Thymus (tissue), 11 donors: ENCODE data around the gene DMKN. TPM values are rescaled to one million over a fixed set of nuclear protein-coding genes. Genes with fewer than 3 reads are reported as not detected.

Source experiments
- DNase-seq, 9 donors: peaks; one replicate each; pipeline ENCODE4 v3.0.0-alpha.2; 2013; ENCODE audit warnings: low spot score in 9 of 9, low read depth in 6 of 9, missing footprints in 1 of 9
- H3K27ac ChIP-seq, 2 donors: one replicate each; pipeline ENCODE4 v1.5.1; 2013; ENCODE audit warnings: control low read depth in 1 of 2, low read depth in 1 of 2, low read length in 1 of 2, mild to moderate bottlenecking in 1 of 2, moderate library complexity in 1 of 2
- H3K27me3 ChIP-seq, 2 donors: one replicate each; pipeline ENCODE4 v1.5.1; 2013; ENCODE audit warnings: low read length in 1 of 2; ENCODE audit not compliant: control insufficient read depth in 2 of 2, insufficient read depth in 1 of 2
- H3K36me3 ChIP-seq, 2 donors: one replicate each; pipeline ENCODE4 v1.5.1; 2013; ENCODE audit warnings: low read length in 1 of 2, mild to moderate bottlenecking in 1 of 2, moderate library complexity in 1 of 2; ENCODE audit not compliant: control insufficient read depth in 2 of 2, insufficient read depth in 2 of 2
- H3K4me1 ChIP-seq, 2 donors: one replicate each; pipeline ENCODE4 v1.5.1; 2013; ENCODE audit warnings: low read length in 2 of 2; ENCODE audit not compliant: control insufficient read depth in 2 of 2, insufficient read depth in 2 of 2
- H3K4me3 ChIP-seq, 2 donors: one replicate each; pipeline ENCODE4 v1.5.1; 2013; ENCODE audit warnings: low read length in 2 of 2, control low read depth in 1 of 2, mild to moderate bottlenecking in 1 of 2
- H3K9me3 ChIP-seq, 2 donors: one replicate each; pipeline ENCODE4 v1.5.1; 2013; ENCODE audit warnings: low read length in 1 of 2, mild to moderate bottlenecking in 1 of 2; ENCODE audit not compliant: control insufficient read depth in 2 of 2, insufficient read depth in 1 of 2
- WGBS: extraction: QIAGEN DNeasy Blood & Tissue Kit; methylation state at CpG from one replicate; pipeline ENCODE4 v1.1.7; 2013; 5-methylcytosine and 5-hydroxymethylcytosine counted together
- polyA plus RNA-seq: library from polyadenylated mRNA; stranded (reverse); fragments of 200-250 nt; gene quantifications from one replicate; pipeline ENCODE4 v1.2.3, GENCODE V29; 2013
- total RNA-seq: library from RNA; stranded (reverse); fragments of 120-200 nt; gene quantifications from one replicate; pipeline ENCODE4 v1.2.4, GENCODE V29; 2013
- donor health status: healthy.

The DMKN gene
- total and polyA plus RNA-seq, 2 donors, result 23.2 to 175 TPM

DNA sequence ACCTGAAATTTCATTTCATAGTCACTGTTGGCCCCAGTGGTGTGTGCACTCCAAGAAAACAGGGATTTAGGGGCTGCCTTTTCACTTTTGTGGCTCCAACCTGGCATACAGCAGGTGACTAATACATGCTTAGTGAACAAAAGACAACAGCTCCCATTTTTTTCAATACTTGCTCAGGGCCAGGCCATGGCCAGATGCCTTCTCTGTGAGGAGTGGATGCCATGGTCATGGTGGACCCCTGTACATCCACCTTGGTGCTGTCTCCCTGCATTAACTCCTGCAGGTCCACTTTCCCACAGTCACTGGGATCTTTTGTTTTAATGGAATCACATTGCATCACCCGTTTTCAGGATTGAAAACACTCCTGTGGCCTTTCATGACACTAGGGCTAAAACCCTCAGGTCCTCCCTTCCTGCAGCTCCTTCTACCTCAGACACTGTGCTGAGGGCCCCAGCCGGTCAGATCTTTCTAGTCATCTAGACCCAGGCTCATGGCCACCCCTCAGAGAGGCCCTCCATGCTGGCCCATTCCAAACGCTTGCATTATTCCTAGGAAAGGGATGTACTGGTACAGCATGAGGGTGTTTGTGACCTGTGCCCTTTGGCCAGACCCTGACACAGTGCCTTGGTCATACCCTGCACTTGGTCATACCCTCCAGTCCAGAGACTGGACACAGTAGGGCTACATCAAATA lies 30.8 kb upstream of the DMKN start:
- Histone ChIP-seq H3K27ac (no peak overlapping the region), H3K9me3 (no peaks in the 10 kb centered on the region)

DNA sequence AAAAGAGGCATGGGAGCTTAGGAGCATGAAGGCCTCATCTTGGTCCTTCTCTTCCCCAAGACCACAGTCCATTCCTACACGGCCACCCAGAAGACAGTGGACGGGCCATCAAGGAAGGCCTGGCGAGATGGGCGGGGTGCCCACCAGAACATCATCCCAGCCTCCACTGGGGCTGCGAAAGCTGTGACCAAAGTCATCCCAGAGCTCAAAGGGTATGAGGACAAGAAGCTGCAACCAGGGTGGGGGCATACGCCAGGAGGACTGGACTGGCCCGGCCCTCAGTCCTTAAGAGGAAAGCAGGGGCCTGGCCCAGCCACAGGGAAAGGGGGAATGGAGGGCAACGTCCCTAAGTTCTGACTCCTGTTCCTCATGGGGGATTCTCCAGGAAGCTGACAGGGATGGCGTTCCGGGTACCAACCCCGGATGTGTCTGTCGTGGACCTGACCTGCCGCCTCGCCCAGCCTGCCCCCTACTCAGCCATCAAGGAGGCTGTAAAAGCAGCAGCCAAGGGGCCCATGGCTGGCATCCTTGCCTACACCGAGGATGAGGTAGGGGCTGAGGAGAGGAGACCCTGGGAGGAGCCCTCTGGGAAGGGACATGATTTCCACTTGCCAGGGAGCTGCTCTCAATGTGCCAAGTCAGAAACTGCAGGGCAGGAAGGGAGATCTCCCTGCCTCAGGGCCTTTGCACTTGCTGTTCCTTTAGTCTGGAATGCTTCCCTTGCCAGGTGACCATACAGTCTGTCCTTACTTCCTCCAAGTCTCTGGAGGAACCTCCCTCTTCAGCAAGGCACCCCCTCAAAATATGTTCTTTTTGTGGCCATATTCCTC lies 30.0 kb upstream of the DMKN start:
- DNase-seq, result no peak
- 98% methylated on average over 15 of the region's 15 CpGs for WGBS
- Histone ChIP-seq H3K9me3 (no peaks in the 10 kb centered on the region), H3K27ac (no peak overlapping the region), H3K36me3 (peaks cover 0 to 4% of the 10 kb centered on the region in 2 donors), H3K4me1 (peaks cover 8 to 23% of the 10 kb centered on the region in 2 donors), H3K27me3 (no peaks in the 10 kb centered on the region), H3K4me3 (no peak overlapping the region)

More for the DNA sequence above, 30.8 kb upstream of the DMKN start:
- peaks cover 8 to 23% of the 10 kb centered on the region in 2 donors for H3K4me1 ChIP-seq
- H3K27me3 ChIP-seq, result no peaks in the 10 kb centered on the region
- 96% methylated on average over 3 of the region's 3 CpGs for WGBS
- H3K4me3 ChIP-seq, result peak overlapping the region; percentile 65 to 92
- peaks cover 0 to 4% of the 10 kb centered on the region in 2 donors for H3K36me3 ChIP-seq
- DNase-seq, result no peak

- no peak overlapping the region for H3K4me3 ChIP-seq
- no peaks in the 10 kb centered on the region for H3K27me3 ChIP-seq
- H3K4me1 ChIP-seq, result peaks cover 8 to 23% of the 10 kb centered on the region in 2 donors
- 97% methylated on average over 11 of the region's 11 CpGs for WGBS
- H3K9me3 ChIP-seq, result no peaks in the 10 kb centered on the region
- peaks cover 0 to 3% of the 10 kb centered on the region in 2 donors for H3K36me3 ChIP-seq
- H3K27ac ChIP-seq, result no peak overlapping the region
- DNase-seq, result no peak
These were observed 28.8 kb upstream of the DMKN start for GRCh38 chr19:35542209-35542608.

DNA sequence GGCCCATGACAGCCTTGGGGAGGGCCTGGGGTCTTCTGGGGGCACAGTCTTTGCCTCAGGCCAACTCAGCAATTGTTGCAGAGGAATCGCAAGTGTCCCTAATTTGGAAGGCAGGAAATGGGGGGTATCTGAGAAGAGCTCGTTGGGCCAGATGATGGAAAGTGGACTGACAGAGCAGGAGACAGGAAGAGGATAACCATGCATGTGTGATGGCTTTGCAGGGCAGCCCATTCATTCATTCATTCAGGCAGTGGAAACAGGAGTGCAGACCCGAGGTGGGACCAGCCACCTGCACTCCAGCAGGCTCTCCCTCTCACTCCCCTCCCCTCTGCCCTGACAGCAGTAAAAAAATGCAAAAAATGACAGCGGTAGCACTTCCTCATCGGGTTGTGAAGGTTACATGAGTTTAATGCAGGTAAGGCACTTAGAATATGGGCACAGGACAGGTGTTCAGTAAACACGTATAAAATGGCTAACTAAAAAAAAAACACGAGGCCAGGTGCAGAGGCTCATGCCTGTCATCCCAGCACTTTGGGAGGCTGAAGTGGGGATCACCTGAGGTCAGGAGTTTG lies 27.0 kb upstream of the DMKN start:
- Histone ChIP-seq H3K36me3 (no peaks in the 10 kb centered on the region), H3K4me1 (peaks cover 0 to 10% of the 10 kb centered on the region in 2 donors), H3K27me3 (no peaks in the 10 kb centered on the region), H3K27ac (no peak overlapping the region), H3K4me3 (no peak overlapping the region), H3K9me3 (no peaks in the 10 kb centered on the region)
- 65% methylated on average over 7 of the region's 7 CpGs for WGBS
- DNase-seq, result no peak

DNA sequence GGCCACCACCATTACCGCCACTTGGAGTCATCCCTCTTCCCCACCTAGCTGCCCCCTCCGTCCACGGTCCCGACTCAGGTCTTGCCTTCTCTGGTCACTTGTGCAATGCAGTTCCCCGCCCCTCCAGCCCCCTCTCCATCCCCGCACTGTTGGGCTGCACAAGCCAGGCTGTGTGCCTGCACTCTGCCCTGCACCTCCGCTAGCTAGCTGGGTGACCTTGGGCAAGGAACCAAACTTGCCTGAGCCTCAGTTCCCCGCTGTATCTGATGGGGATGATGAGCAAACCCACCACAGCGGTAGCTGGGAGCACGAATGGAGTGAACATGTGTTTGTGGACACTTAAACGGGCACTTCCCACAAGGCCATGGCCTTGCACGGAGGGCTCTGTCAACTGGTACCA lies 26.4 kb upstream of the DMKN start:
- peaks cover 0 to 3% of the 10 kb centered on the region in 2 donors for H3K27me3 ChIP-seq

GRCh38 chr19:35539314-35539713 lies 25.9 kb upstream of the DMKN start:
- H3K4me3 ChIP-seq, result no peak overlapping the region
- H3K27ac ChIP-seq, result no peak overlapping the region
- H3K4me1 ChIP-seq, result peaks cover 0 to 4% of the 10 kb centered on the region in 2 donors
- DNase-seq, result no peak
- H3K27me3 ChIP-seq, result peaks cover 0 to 8% of the 10 kb centered on the region in 2 donors
- no peaks in the 10 kb centered on the region for H3K9me3 ChIP-seq
- no peaks in the 10 kb centered on the region for H3K36me3 ChIP-seq
- 93% methylated on average over 6 of the region's 6 CpGs for WGBS

More for the DNA sequence above, 26.4 kb upstream of the DMKN start:
- no peak overlapping the region for H3K27ac ChIP-seq
- DNase-seq, result no peak
- H3K4me1 ChIP-seq, result peaks cover 0 to 8% of the 10 kb centered on the region in 2 donors
- 97% methylated on average over 12 of the region's 12 CpGs for WGBS
- no peak overlapping the region for H3K4me3 ChIP-seq
- no peaks in the 10 kb centered on the region for H3K36me3 ChIP-seq
- H3K9me3 ChIP-seq, result no peaks in the 10 kb centered on the region

- 92% methylated on average over 10 of the region's 10 CpGs for WGBS
- Histone ChIP-seq H3K36me3 (no peaks in the 10 kb centered on the region), H3K4me3 (no peak overlapping the region), H3K27ac (no peak overlapping the region), H3K9me3 (no peaks in the 10 kb centered on the region), H3K27me3 (peaks cover 0 to 39% of the 10 kb centered on the region in 2 donors), H3K4me1 (peaks cover 6 to 12% of the 10 kb centered on the region in 2 donors)
- DNase-seq, result no peak
These were observed 21.5 kb upstream of the DMKN start for GRCh38 chr19:35534803-35535480.

DNA sequence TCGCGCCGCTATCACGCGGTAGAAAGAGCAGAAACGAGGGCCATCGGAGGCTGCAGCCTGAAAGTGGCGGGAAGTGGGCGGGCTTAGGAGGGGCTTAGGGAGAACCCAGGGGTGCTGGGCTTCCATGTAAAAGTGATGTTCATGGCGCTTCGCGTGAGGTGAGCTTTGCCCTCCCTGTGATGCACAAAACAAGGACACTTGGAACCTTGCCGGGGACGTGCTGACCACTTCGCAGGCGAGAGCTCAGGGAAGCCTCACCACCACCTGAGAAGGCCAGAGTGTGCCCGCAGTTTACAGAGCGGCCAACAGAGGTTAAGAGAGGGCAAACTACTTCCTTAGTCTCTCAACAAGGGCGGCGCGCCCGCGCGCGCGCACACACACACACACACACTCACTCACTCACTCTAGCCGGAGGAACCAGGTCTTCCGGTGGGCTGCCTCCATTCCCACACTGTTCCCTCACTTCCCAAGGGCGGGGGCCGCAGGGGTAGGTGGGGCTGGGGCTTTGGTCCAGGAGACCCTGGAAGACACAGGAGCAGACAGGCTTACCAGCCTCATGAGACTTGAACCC lies 20.5 kb upstream of the DMKN start:
- 2% methylated on average over 30 of the region's 30 CpGs for WGBS
- peaks cover 6 to 9% of the 10 kb centered on the region in 2 donors for H3K4me1 ChIP-seq
- H3K9me3 ChIP-seq, result no peaks in the 10 kb centered on the region
- H3K27ac ChIP-seq, result no peak overlapping the region
- peak overlapping the region; percentile 13 to 24 for H3K4me3 ChIP-seq
- no peaks in the 10 kb centered on the region for H3K36me3 ChIP-seq
- peak in 4 of 9 donors; percentile 21 to 64 (median 36) for DNase-seq
- H3K27me3 ChIP-seq, result peaks cover 0 to 50% of the 10 kb centered on the region in 2 donors
